Stimulated activated CD4-positive, alpha-beta T cell treated with anti-CD3 and anti-CD28 coated beads, TNF-alpha, amount 100 ng/mL, for 4 hours (primary cell): ENCODE measurements around the gene UCK2.

Experiments used
- DNase-seq, 3 experiments: peaks; one replicate each; pipeline ENCODE4 v3.0.0-alpha.2; 2020; ENCODE audit warnings: low read depth in 3 of 3

Gene UCK2

DNA sequence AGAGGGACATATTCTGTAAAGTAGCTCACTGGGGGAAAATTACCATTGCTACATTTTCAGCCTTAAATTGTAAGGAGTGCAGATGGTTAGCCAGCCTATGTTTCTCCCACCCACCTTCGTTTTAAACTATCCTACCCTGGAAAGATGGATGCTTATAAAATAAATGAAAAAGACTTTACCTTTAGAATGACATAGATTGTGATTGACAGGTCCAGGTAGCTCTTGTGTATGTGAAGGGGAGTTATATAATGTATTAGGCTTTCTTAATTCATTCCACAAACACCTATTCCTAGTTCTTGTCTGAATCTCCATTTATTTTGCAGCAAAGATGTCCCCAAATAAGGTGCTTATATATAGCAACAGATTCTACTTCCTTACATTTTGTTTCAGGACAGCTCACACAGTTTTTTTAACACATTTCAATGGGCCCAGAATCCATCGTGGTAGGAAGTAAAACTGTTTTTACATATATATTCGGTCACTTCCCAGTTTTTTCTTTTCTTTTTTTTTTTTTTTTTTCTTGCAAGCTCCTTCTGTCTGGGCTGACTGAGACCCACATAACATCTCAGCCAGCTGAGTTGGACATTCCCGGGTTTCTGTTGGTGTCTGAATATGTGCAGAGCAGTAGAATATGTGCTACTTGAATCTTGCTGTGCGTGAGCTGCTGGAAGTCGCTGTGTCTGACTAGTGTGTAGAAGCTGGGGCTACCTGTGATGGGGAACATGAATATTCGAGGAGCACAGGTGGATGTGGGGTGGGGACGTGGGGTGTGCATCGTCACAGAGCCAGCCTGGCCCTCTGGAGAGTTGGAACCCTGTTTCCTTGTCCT lies 27.8 kb downstream of the UCK2 start:
- DNase-seq: no peak

DNA sequence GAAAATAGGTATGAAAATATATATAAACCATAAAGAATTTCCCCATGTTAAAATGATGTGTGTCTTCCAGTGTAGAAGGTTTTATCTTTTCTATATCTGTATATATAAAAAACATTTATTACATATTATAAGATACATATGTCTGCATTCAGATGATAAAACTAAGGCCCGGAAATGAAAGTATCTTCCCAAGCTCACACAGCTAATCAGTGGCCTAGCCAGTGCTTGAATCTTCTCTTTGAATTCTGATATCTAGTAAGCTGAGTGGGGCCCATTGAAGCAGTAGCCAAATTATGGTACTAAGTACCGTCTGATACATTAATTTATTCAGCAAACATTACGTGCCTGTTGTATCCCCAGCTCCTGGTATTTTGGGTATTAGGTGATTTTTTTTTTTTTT lies 28.6 kb downstream of the UCK2 start:
- no peak for DNase-seq

DNA sequence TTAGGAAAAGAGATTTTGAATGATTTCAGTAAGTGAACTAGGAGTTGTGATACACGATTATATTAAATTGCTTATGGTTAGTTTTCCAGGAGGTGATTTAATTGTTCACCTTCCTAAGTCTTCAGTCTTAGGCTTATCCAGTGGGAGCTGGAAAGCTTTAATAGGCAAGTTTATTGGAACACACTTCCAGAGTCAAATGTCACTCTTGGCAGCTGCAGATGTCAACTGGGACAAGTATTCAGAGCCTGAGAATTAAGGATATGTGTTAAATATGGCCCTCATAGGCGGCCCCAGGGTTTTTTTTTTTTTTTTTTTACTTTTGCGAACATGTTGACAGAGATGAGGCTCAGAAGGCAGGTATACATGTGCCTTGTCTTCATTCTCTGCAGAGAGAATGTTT lies 29.2 kb downstream of the UCK2 start:
- no peak for DNase-seq

DNA sequence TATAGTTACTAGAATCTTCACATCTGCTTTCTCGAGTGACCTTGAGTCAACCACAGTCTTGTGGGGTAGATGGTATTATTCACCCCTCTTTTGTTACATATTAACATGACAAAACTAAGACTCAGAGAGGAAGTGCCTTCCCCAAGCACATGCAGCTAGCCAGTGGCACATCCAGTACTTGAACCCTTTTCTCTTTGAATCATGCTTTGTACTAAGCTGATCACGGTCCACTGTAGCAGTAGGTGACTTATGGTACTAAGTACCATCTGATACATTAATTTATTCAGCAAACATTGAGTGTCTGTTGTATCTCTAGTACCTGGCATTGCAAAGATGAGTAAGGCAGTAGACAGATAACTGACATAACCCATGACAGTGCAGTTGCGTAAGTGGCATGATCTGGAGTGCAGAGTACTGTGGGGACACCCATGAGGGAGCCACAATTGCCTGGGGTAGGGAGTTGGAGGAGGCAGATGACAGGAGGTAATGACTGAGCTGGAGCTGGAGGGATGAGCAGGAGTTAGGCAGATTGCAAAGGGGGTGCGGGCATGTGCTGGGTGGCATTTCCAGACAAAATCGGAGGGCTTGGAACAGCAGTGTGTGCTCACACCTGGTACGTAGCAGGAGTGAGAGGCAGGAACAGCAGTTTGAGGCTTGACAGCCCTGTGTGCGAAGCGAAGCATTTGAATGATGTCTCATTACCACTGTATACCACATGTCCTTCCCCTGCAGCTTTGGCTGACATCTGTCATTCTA lies 29.8 kb downstream of the UCK2 start:
- no peak for DNase-seq

DNA sequence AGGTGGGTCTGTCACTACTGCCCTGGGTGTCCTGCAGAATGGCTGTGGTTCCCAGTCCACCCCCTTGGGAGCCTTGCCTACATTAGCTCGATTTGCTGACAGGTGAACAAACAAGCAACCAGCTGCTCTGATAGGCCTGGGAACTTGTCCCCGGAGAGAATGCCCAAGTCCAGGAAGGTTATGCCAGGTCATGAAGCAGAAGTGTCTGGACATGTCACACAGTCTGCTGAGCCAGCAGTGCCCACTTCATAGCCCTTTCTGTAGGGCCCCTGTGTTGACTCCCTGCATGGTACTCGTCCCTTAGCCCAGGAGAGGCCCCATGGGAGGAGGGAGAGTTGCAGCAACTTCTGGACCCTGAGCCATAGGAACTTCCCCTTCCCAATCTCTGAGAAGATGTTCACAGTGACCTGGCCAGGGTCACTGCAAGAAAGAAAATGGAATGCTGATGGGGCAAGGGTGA lies 31.0 kb downstream of the UCK2 start:
- no peak for DNase-seq

DNA sequence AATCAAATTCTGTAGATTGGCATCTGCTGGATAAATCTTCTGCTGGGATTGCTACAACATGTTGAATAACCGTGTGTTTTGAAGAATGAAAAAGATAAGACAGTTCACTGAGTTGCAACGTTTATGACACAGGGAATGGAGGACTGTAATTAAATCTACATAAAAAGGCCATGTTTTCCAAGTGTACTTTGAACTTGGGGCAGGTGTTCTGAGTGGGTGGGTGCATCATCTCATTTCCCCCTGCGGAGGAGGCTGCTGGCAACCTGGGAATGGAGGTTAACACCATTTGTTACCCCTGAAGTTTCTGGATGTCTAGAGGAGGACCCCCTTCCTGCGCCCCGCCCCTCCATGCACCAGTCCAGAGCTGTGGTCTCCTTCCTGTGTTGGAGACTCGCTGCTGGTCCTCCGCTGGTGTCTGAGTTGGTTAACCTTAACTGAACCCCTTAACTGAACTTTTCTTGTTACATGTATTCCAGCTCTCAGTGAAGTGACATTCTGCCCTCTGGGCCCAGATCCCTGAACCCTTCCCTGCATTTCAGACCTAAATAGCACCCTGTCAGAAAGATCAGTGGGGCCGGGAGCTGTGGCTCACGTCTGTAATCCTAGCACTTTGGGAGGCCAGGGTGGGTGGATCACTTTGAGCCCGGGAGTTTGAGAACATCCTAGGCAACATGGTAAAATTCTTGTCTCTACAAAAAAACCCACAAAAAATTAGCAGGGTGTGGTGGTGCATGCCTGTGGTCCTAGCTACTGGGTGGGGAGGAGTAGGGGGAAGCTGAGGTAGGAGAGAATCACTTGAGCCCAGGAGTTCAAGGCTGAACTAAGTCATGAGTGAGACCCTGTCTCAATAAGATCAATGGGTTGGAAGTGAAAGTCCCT lies 31.8 kb downstream of the UCK2 start:
- DNase-seq: no peak

DNA sequence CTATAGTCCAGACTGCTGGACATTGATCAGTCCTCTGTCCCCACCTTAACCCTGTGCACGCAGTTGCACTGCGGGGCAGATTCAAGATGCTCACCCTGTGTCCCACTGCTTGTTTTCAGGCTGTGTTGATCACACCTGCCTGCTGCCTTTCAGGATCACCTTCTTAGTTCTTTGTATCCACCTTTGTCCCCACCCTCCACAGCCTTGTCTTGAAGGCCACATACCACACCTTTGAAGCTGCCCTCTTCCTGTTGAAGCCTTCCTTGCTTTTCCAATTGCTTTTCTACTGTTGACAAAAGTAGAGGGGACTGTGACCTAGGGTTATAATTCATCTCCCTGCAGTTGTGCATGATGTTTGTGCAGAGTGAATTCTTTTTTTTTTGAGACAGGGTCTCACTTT lies 32.7 kb downstream of the UCK2 start:
- no peak for DNase-seq

DNA sequence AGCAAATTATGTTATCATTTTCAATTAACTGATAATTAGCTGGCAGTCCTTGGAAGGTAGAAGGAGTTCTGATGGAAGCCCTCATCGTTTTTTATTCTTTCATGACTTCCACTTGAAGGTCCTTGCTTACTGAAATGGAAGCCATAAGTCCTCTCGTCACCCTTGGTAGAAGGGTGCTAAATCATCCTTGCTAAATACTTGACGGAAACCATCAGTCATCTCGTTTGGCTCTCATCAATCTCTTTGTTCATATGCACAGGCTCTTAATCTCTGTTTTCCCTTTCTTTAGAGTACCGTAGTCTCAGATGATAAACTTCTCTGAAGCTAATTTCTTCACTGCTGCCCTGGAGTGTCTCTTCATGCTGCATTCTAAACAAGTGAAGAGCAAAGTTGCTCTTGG lies 34.5 kb downstream of the UCK2 start:
- no peak for DNase-seq

DNA sequence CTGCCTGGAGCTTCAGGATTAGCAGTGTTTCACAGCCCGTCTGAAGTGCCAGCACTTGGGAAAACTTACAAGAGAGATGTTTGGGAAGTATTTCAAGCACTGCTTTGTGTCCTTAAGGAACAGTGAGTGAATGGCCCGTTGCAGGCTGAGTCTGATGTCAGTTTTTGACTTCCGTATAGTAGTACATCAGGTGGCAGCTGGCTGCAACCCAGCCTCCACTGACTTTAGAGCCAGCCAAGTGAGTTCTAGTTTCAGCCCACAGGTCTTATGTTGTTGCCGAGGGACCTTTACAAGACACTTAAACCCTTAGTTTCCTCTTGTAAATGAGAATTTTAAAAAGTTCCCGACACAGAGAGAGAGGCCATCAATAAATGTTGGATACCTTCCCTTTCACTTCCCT lies 35.0 kb downstream of the UCK2 start:
- DNase-seq: no peak

DNA sequence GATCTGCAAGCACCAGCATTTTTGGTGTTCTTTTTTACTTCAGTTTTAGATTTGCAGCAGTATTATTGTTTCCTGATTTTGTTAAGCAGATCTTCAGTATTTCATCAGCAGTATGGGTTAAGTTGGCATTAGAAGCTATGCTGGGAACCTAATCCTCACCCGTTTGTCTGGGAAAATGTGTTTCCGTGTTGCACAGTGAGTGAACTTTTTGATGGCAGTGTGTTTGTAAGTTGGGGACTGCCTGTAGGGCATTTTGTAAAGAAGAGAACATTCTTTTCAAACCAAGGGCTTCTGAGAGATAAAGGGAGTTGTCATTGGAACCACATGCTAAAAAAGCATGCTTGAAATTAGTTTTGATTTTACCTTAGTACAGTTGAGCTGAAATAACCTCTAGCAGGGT lies 35.9 kb downstream of the UCK2 start:
- no peak for DNase-seq

DNA sequence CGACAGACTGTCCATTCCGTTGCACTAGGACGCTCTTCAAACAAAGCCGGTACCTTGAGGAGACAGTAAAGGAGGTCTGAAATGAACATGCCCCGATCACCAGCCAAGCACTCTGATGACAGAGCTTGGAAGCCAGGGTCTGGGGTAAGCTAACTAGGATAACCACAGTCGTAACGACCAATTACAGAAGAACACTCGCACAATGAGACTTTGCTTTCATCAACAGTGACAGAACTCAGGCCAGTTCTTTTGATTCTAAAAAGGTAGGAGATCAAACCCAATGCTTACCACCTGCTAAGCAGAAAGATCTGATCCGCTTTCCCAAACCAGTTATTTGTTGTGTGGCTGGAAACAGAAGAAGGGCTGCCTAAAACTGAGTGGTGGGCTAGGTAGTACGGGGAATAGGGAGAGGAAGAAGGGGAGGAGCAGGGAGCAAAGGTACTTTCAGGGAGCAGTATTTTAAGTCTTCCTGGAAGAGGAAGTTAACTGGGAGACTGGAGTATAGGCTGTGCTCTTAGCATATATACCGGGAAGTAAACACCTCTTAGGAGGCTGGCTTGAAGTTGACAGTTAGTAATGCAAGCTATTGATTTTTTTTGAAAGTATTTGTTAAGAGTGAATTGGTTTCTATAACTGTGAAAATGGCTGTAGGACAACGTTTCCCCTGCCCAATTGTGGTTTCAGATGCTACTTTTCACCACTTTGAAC lies 38.4 kb downstream of the UCK2 start:
- no peak for DNase-seq

DNA sequence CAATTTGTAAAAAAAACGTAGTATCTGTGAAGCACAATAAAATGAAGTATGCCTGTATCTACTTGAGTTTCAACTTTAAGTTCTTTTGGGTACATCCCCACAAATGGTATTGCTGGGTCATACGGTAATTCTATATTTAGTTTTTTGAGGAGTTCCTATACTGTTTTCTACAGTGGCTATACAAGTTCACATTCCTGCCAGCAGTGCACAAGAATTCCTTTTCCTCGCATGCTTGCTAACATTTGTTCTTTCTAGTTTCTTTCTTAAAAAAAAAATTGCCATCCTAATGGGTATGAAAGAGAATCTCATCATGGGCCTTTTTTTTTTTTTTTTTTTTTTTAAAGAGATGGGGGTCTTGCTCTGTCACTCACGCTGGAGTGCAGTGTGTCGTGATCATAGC lies 41.9 kb downstream of the UCK2 start:
- no peak for DNase-seq

DNA sequence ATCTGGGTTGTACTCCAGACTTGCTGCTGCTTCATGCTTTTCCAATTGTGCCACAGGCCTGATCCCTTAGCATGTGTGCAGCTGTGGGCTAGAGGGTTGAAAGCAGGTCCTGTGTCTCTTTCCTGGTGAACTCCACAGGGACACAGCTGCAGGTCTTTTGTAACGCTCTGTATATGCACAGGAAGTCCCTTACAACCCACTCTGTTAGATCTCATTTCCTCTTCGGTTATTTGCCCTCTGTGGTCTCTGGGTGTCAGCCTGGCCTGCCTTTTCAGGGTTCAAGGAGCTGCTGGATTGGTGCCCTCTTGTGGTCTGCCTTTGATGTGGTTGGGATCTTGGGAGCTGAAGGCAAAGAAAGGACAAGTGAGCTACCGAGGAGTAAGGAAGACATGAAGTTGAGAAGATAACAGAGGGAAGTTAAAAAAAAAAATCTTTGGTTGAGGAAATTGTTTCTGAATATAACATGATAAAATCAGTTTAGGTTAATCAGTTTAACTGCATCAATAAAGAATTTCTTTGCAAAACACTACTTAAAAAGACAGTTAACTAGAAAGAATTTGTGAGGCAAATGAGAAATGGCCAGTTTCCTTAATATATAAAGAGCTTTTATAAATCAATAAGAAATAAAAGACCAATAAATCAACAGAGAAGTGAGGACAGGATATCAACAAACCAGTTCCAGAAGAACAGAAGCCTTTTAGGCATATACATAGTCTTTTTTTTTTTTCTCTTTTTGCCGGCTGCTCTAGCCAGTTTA lies 44.1 kb downstream of the UCK2 start:
- DNase-seq: peak in 2 of 3 experiments; percentile 5 to 9

DNA sequence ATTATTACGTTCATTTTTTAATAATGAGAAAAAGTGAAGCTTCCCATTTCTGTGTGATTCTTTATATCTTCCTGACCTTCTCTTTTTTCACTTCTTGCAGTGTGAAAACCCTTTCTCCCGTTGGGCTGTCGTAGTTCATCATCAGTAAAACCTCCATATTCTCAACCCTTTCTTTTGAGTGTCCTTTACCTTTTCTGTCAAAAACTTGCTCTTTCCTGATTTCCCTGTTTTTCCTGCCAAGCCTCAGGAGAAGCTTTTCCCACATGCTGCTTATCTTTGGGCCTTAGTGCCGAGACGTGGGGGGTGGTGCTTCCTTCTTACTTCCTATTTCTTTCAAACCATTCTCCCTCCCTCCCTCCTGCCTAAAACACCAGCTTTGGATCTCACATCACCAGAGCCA lies 46.1 kb downstream of the UCK2 start:
- DNase-seq: no peak

DNA sequence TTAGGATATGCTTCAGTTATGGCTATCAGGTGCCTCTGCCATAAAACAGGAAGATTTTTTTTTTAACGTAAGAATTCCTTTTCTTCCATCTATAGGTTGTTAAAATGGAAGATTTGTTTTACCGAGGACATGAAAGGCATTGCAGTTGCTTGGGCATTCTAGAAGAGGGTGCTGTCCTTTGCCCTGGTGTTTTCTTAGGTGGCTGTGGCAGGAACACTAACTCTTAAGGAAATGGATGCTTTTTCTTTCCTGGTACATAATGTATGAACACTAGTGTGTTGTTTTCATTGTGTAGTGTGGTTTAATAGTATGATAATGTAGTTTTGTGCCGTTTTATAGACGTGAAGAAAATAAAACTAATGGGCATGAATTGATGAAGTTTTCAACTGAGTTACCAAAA lies 47.2 kb downstream of the UCK2 start:
- no peak for DNase-seq

DNA sequence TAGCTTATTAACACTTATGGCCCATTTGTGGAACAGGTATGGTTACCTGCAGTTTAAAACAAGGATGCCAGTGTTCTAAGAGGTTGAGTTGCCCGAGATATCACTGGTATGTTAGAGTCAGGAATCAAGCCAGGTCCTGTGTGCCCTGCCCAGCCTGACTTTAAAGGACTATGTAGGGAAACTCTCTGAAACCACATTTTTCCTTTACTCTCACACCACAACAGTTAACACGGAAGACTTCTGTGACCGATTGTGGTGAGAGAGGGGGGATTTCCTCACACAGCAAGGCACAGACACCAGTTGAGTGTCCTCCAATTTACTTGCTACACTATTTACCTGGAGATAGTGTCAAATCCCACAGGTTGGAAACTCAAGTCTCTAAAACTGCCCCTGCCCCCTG lies 47.8 kb downstream of the UCK2 start:
- no peak for DNase-seq

DNA sequence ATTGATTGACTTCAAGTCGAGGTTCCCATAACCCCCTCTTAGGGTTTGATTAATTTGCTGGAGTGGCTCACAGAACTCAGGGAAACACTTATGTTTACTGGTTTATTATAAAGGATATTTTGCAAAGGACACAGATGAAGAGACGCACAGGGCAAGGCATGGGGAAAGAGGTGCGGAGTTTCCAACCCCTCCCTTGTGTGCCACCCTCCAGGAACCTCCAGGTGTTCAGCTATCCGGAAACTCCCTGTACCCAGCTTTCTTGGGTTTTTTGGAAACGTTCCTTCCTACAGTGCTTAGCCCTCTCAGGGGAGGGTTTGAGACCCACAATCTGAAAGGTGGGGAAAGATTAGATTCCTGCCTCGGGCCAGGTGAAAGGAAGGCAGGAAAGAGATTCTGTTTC lies 48.2 kb downstream of the UCK2 start:
- no peak for DNase-seq

DNA sequence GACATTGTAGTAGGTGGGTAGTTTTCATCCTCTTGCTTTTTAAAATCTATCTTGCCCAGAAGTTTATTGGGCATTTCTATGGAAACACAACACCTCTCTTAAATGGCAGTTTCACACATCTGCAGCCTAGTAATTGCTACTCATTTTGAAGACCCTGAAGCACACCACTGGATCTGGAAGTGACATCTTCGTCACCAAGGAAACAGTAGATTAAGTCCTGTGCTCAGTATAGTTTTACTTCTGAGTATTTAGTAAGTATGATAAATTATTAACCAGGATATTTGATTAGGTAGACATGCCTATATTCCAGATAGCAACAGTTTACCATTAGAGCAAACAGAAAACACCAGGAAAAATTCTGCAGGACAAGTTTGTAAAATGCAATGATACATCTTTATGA lies 48.7 kb downstream of the UCK2 start:
- no peak for DNase-seq

DNA sequence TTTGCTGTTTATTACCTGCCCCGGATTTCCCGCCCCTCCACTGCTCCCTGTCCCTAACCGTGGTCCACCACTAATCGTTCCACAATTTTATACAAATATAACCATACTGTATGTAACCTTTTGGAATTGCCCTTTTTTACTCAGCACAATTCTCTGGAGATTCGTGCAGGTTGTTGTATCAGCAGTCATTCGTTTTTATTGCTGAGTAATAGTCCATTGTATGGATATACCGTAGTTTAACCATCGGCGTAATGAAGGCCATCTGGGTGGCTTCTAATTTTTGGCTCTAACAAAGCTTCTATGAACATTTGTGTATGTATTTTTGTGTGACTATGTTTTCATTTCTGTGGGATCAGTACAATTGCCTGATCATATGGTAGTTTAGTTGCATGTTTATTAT lies 50.0 kb downstream of the UCK2 start:
- DNase-seq: no peak

DNA sequence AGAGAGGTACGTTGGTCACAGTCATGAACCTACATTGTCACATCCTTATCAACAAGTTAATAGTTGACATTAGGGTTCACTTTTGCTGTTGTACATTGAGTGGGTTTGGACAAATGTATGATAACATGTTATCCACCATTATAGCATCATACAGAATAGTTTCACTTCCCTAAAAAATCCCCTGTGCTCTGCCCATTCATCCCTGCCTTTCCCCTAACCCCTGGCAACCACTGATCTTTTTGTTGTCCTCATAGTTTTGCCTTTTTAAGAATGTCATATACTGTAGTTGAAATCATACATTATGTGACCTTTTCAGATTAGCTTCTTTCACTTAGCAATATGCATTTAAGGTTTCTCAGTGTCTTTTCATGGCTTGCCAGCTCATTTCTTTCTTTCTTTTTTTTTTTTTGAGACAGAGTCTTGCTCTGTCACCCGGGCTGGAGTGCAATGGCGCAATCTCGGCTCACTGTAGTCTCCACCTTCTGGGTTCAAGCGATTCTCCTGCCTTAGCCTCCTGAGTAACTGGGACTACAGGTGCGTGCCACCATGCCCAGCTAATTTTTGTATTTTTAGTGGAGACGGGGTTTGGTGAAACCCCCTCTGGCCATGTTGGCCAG lies 50.6 kb downstream of the UCK2 start:
- DNase-seq: no peak
